GM10248 (cell line): ENCODE measurements around the gene CHRNA4.
"Not testable (repeated sequence)": the region's sequence is repeated elsewhere in the genome, so short reads cannot be mapped to it uniquely, and the experiment has no call there.

ENCODE experiments used
- CTCF ChIA-PET: fragments of 300-600 bp; sonication (Branson Sonifier 250); formaldehyde crosslinking; extraction: SDS; loops from one replicate; lab custom pipeline; 2021; ENCODE audit warnings: antibody characterized with exemption; lab: Yijun Ruan, JAX
- POLR2A ChIA-PET: fragments of 350-650 bp; sonication (Branson Sonifier 250); formaldehyde crosslinking; extraction: SDS; loops from one replicate; lab custom pipeline; 2020; ENCODE audit warnings: antibody characterized with exemption; lab: Yijun Ruan, JAX
- DNase-seq: peaks from one replicate; pipeline ENCODE4 v3.0.0; 2012; ENCODE audit errors: extremely low spot score
- TF ChIP-seq, protein P1 (sequence below): IDR thresholded peaks from 2 replicates; pipeline ENCODE4 v1.5.1; 2012; ENCODE audit warnings: mild to moderate bottlenecking, low read depth; ENCODE audit errors: extremely low read depth, missing control alignments, control extremely low read depth

CHRNA4 gene

DNA sequence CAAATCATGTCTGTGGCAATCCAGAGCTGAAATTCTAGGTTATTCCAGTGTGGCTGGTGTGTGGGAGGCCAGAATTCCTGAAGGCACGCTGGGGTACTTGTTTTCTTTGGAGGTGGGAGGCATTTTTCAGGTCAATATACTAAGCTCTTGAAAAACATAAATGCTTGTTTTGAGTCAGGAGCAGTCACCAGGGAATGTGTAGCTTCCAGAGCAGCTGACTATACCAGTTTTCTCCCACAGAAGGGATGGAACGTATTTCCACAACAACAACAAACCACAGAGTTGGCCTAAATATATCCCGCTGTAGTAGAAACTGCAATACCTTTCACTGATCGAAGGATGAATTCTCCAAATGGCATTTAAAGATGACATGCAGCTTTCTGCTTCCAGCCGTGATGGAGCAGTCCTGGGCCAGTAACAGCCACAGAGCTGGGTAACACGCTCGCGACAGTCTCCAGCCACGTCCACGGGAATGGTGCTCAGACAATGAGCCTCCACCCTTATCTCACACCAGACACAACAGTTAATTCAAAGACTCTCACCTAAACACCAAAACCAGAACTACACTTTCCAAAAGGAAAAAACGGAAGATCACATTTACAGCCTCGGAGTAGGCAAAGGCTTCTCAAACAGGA lies 23.2 kb downstream of the CHRNA4 start:
- ChIA-PET CTCF (interaction anchor here (0.8 to 1.6 kb wide), 4 partner anchors 11 to 115 kb away, joined by 3 to 4 read pairs (median 3); no protein-coding TSS in a partner anchor), POLR2A (no interaction called here)
- no peak for DNase-seq
- TF ChIP-seq, protein P1, sequence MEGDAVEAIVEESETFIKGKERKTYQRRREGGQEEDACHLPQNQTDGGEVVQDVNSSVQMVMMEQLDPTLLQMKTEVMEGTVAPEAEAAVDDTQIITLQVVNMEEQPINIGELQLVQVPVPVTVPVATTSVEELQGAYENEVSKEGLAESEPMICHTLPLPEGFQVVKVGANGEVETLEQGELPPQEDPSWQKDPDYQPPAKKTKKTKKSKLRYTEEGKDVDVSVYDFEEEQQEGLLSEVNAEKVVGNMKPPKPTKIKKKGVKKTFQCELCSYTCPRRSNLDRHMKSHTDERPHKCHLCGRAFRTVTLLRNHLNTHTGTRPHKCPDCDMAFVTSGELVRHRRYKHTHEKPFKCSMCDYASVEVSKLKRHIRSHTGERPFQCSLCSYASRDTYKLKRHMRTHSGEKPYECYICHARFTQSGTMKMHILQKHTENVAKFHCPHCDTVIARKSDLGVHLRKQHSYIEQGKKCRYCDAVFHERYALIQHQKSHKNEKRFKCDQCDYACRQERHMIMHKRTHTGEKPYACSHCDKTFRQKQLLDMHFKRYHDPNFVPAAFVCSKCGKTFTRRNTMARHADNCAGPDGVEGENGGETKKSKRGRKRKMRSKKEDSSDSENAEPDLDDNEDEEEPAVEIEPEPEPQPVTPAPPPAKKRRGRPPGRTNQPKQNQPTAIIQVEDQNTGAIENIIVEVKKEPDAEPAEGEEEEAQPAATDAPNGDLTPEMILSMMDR, result no peak

DNA sequence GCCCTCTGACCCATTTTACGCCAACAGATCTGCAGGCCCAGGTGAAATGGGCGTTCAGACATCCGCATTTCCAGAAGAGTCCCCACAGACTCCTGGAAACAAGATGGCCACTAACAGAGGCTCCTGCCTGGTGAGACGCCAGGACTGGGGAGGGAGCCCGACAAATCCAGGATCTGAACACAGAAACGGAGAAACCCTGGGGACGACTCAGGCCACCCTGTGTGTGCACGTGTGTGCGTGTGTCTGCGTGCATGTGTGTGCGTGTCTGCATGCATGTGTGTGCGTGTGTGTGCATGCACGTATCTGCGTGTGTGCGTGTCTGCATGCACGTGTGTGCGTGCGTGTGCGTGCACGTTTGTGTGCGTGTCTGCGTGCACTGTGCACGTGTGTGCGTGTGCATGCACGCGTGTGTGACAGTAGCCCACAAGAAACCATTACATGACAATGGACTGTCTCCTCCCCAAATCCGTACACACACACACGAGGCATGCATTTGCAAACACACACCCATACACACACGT lies 24.9 kb downstream of the CHRNA4 start:
- no peak for DNase-seq
- ChIA-PET CTCF (no interaction called here), POLR2A (no interaction called here)
- TF ChIP-seq, protein P1, result no peak

DNA sequence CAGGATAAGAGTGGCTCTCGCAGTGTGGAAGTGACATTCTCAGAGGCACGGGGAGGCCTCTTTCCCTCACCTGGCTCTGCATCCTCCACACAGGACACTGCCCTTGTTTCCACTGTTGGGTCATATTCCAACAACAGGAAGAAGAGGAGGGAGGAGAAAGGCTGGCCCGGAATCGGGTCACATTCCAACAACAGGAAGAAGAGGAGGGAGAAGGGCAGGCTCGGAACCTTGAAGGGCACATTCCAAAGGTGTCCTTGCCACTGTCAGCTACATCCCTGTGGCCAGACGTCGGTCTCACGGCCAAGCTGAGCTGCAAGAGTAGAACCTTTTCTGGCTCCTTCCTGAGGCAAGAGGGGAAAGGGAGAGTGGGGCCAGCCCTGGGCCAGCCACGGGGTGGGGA lies 25.4 kb downstream of the CHRNA4 start:
- TF ChIP-seq, protein P1, result no peak
- ChIA-PET POLR2A (no interaction called here), CTCF (interaction anchor here (0.7 kb wide), 1 partner anchor 10 kb away, joined by 3 read pairs; no protein-coding TSS in a partner anchor)
- DNase-seq, result no peak

DNA sequence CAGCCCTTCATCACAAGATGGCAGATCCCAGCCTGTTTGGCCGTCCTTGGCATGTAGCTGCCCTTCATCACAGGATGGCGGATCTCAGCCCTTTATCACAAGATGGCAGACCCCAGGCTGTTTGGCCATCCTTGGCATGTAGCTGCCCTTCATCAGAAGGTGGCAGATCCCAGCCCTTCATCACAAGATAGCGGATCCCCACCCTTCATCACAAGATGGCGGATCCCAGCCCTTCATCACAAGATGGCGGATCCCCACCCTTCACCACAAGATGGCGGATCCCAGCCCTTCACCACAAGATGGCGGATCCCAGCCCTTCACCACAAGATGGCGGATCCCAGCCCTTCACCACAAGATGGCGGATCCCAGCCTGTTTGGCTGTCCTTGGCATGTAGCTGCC lies 26.1 kb downstream of the CHRNA4 start:
- DNase-seq, POLR2A ChIA-PET: not testable (repeated sequence)
- CTCF ChIA-PET, result interaction anchor here (0.7 kb wide), 1 partner anchor 10 kb away, joined by 3 read pairs; no protein-coding TSS in a partner anchor

DNA sequence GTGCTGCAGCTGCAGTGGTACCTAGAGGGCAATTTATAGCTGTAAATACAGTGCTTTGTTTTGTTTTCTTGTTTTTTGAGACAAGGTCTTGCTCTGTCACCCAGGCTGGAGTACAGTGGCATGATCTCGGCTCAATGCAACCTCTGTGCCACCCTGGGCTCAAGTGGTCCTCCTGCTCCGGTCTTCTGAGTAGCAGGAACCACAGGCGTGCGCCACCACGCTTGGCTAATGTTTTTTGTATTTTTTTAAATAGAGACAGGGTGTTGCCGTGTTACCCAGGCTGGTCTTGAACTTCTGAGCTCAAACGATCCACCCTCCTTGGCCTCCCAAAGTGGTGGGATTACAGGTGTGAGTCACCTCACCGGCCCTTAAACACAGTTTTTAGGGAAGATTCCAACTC lies 26.8 kb downstream of the CHRNA4 start:
- TF ChIP-seq, protein P1, result no peak
- ChIA-PET POLR2A (no interaction called here), CTCF (no interaction called here)
- no peak for DNase-seq

DNA sequence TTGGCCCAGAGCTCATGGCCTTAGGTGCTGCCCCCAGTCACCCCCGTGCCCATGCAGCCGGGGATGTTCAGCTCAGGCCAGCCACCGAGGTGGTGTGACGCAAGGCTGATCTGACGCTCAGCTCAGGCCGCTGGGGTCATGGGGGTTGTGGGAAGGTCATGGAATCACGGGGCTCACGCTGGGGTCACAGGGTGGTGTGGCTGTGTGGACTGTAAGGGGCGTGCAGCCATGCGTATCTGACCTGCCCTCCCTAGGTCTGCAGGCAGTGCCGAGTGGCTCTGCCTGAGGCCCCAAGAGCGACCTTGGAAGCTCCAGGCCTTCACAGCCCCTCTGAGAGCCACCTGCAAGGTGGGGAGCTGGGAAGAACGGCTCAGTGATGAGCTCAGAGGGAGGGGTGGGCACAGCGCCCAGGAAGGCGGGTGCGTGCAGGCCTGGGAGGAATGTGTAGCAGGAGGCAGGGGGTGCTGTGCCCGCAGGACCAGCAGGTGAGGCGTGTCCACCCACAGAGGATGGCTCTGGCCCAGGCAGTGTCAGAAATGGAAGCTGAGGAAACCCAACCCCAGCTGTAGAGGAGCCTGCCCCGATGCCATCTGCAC lies 27.8 kb downstream of the CHRNA4 start:
- TF ChIP-seq, protein P1, result no peak
- ChIA-PET POLR2A (no interaction called here), CTCF (interaction anchor here (0.8 kb wide), 1 partner anchor 42 kb away, joined by 3 read pairs; no protein-coding TSS in a partner anchor)
- no peak for DNase-seq
